Stimulated activated CD4-positive, alpha-beta T cell treated with anti-CD3 and anti-CD28 coated beads, Interleukin-1b, Interleukin-23, amount 100 ng/mL, for 4 hours (primary cell): ENCODE results near the gene SKAP1.
A peak's percentile ranks its signal among the peaks of the same experiment; 100 is the strongest.
"Not testable (repeated sequence)": the region's sequence is repeated elsewhere in the genome, so short reads cannot be mapped to it uniquely, and the experiment has no call there.

Experiments used
- DNase-seq, 2 donors: peaks; one replicate each; pipeline ENCODE4 v3.0.0-alpha.2; 2020; ENCODE audit warnings: low read depth in 2 of 2

Gene SKAP1

GRCh38 chr17:48328457-48328856, 101.6 kb downstream of the SKAP1 start:
- no peak for DNase-seq

- no peak for DNase-seq
Measured at GRCh38 chr17:48326310-48326709, 103.7 kb downstream of the SKAP1 start.

GRCh38 chr17:48322060-48322459, 108.0 kb downstream of the SKAP1 start:
- no peak for DNase-seq

GRCh38 chr17:48317732-48318131, 112.3 kb downstream of the SKAP1 start:
- DNase-seq: no peak

- DNase-seq: no peak
Measured at GRCh38 chr17:48314716-48315115, 115.3 kb downstream of the SKAP1 start.

GRCh38 chr17:48313096-48313755, 116.8 kb downstream of the SKAP1 start:
- DNase-seq: no peak

- DNase-seq: no peak
Measured at GRCh38 chr17:48311324-48311723, 118.7 kb downstream of the SKAP1 start.

GRCh38 chr17:48310748-48311213, 119.2 kb downstream of the SKAP1 start:
- no peak for DNase-seq

- no peak for DNase-seq
Measured at GRCh38 chr17:48308581-48308980, 121.4 kb downstream of the SKAP1 start.

GRCh38 chr17:48307814-48308411, 122.1 kb downstream of the SKAP1 start:
- peak; percentile 29 to 32 for DNase-seq

GRCh38 chr17:48307255-48307654, 122.8 kb downstream of the SKAP1 start:
- no peak for DNase-seq

GRCh38 chr17:48301002-48301401, 129.0 kb downstream of the SKAP1 start:
- DNase-seq: no peak

- no peak for DNase-seq
Measured at GRCh38 chr17:48299760-48300159, 130.3 kb downstream of the SKAP1 start.

- no peak for DNase-seq
Measured at GRCh38 chr17:48297825-48298224, 132.2 kb downstream of the SKAP1 start.

GRCh38 chr17:48296453-48296852, 133.6 kb downstream of the SKAP1 start:
- DNase-seq: no peak

- DNase-seq: no peak
Measured at GRCh38 chr17:48295362-48296288, 134.4 kb downstream of the SKAP1 start.

- DNase-seq: no peak
Measured at GRCh38 chr17:48294806-48295361, 135.1 kb downstream of the SKAP1 start.

- DNase-seq: no peak
Measured at GRCh38 chr17:48294020-48294805, 135.8 kb downstream of the SKAP1 start.

- no peak for DNase-seq
Measured at GRCh38 chr17:48293319-48294019, 136.5 kb downstream of the SKAP1 start.

- no peak for DNase-seq
Measured at GRCh38 chr17:48290378-48290777, 139.6 kb downstream of the SKAP1 start.

- DNase-seq: not testable (repeated sequence)
Measured at GRCh38 chr17:48286917-48287316, 143.1 kb downstream of the SKAP1 start.
